Stimulated activated CD8-positive, alpha-beta memory T cell treated with anti-CD3 and anti-CD28 coated beads, Interleukin-4, amount 100 ng/mL, for 4 hours (primary cell): ENCODE results near the gene METTL9.
"Not testable (repeated sequence)": the region's sequence is repeated elsewhere in the genome, so short reads cannot be mapped to it uniquely, and the experiment has no call there.

Experiments used
- DNase-seq, 2 donors: peaks; one replicate each; pipeline ENCODE4 v3.0.0-alpha.2; 2020; ENCODE audit warnings: low read depth in 2 of 2, low spot score in 1 of 2

METTL9 gene

GRCh38 chr16:21599122-21600030 is at the start of gene METTL9:
METTL9 (plus strand) TSS chr16:21599577; CDS start chr16:21599734, 157 bp downstream.
- DNase-seq, result peak; percentile 85 to 87

GRCh38 chr16:21549975-21550374 is 49.4 kb upstream of the METTL9 start:
- DNase-seq, result not testable (repeated sequence)

GRCh38 chr16:21550435-21550834 is 48.9 kb upstream of the METTL9 start:
- DNase-seq, result not testable (repeated sequence)

- DNase-seq, result not testable (repeated sequence)
Measured at GRCh38 chr16:21551076-21551475, 48.3 kb upstream of the METTL9 start.

- not testable (repeated sequence) for DNase-seq
Measured at GRCh38 chr16:21551600-21551999, 47.8 kb upstream of the METTL9 start.

GRCh38 chr16:21553481-21554296 is 45.7 kb upstream of the METTL9 start:
- DNase-seq, result not testable (repeated sequence)

GRCh38 chr16:21554795-21555585 is 44.4 kb upstream of the METTL9 start:
- DNase-seq, result peak; percentile 83 to 86

GRCh38 chr16:21555621-21556020 is 43.8 kb upstream of the METTL9 start:
- not testable (repeated sequence) for DNase-seq

- DNase-seq, result not testable (repeated sequence)
Measured at GRCh38 chr16:21556026-21556595, 43.3 kb upstream of the METTL9 start.

- not testable (repeated sequence) for DNase-seq
Measured at GRCh38 chr16:21556651-21557241, 42.6 kb upstream of the METTL9 start.

- no peak for DNase-seq
Measured at GRCh38 chr16:21560462-21560861, 38.9 kb upstream of the METTL9 start.

- no peak for DNase-seq
Measured at GRCh38 chr16:21563676-21564075, 35.7 kb upstream of the METTL9 start.

- DNase-seq, result not testable (repeated sequence)
Measured at GRCh38 chr16:21564367-21564766, 35.0 kb upstream of the METTL9 start.

GRCh38 chr16:21565507-21565860 is 33.9 kb upstream of the METTL9 start:
- no peak for DNase-seq

GRCh38 chr16:21565861-21566669 is 33.3 kb upstream of the METTL9 start:
- DNase-seq, result no peak

- no peak for DNase-seq
Measured at GRCh38 chr16:21566891-21567414, 32.4 kb upstream of the METTL9 start.

GRCh38 chr16:21567496-21567895 is 31.9 kb upstream of the METTL9 start:
- not testable (repeated sequence) for DNase-seq

- DNase-seq, result no peak
Measured at GRCh38 chr16:21568502-21569189, 30.7 kb upstream of the METTL9 start.

GRCh38 chr16:21570676-21571017 is 28.7 kb upstream of the METTL9 start:
- no peak for DNase-seq
